IMR-90 (cell line): Measurements from ENCODE around the gene CCR3. TPM values are rescaled to one million over a fixed set of nuclear protein-coding genes. Genes with fewer than 3 reads are reported as not detected.

Experiments used
- ATAC-seq: fragments of 200-7000 bp; cut with Tn5 transposase; 2 replicates; pipeline ENCODE4 v1.9.1; 2020; ENCODE audit warnings: low read depth, mild to moderate bottlenecking, moderate library complexity
- BruUV-seq: library from RNA; stranded (reverse); fragments of 400-500 nt; replicated peaks from 2 replicates; lab custom pipeline; 2021; lab: Mats Ljungman, UMichigan
- CTCF ChIA-PET: fragments of 300-600 bp; formaldehyde crosslinking; extraction: SDS; loops from one replicate; lab custom pipeline; 2021; ENCODE audit warnings: antibody characterized with exemption; lab: Yijun Ruan, JAX
- POLR2A ChIA-PET: fragments of 300-600 bp; sonication (Branson Sonifier 250); formaldehyde crosslinking; loops from one replicate; lab custom pipeline; 2022; ENCODE audit warnings: antibody characterized with exemption; ENCODE audit not compliant: unreplicated experiment; lab: Charles Lee
- DNase-seq: peaks from one replicate; pipeline ENCODE4 v3.0.0; 2013
- H2AFZ ChIP-seq: replicated peaks from 2 replicates; pipeline ENCODE3; 2013; ENCODE audit warnings: low read length, mild to moderate bottlenecking; ENCODE audit not compliant: poor library complexity
- H2AK5ac ChIP-seq: 2 replicates; pipeline ENCODE4 v1.6.1; 2013; ENCODE audit warnings: low read depth, low read length, inconsistent platforms
- H2AK9ac ChIP-seq: replicated peaks from 2 replicates; pipeline ENCODE3; 2013; ENCODE audit warnings: mild to moderate bottlenecking, low read depth, low read length, moderate library complexity; ENCODE audit not compliant: poor library complexity
- H2BK120ac ChIP-seq: 2 replicates; pipeline ENCODE4 v1.6.1; 2013; ENCODE audit warnings: low read depth, low read length, inconsistent platforms
- H2BK15ac ChIP-seq: 3 replicates; pipeline ENCODE4 v1.6.1; 2013; ENCODE audit warnings: low read depth, low read length, inconsistent platforms
- H2BK20ac ChIP-seq: 2 replicates; pipeline ENCODE4 v1.6.1; 2013; ENCODE audit warnings: low read depth, mild to moderate bottlenecking, inconsistent platforms, low read length, moderate library complexity
- H2BK5ac ChIP-seq: 2 replicates; pipeline ENCODE4 v1.6.1; 2013; ENCODE audit warnings: mild to moderate bottlenecking, low read depth, low read length, inconsistent platforms; ENCODE audit not compliant: poor library complexity, severe bottlenecking
- H3K14ac ChIP-seq: replicated peaks from 2 replicates; pipeline ENCODE4 v1.6.1; 2013; ENCODE audit warnings: low read depth, low read length, inconsistent platforms
- H3K18ac ChIP-seq: 2 replicates; pipeline ENCODE4 v1.6.1; 2013; ENCODE audit warnings: low read depth, low read length, control low read depth
- H3K23ac ChIP-seq: 2 replicates; pipeline ENCODE4 v1.6.1; 2013; ENCODE audit warnings: low read depth, low read length, inconsistent platforms
- H3K27ac ChIP-seq: 2 replicates; pipeline ENCODE4 v1.5.1; 2013; ENCODE audit warnings: mild to moderate bottlenecking, control low read depth, low read length; ENCODE audit not compliant: insufficient read depth
- H3K27me3 ChIP-seq: 2 replicates; pipeline ENCODE4 v1.6.1; 2013; ENCODE audit warnings: low read length; ENCODE audit not compliant: control insufficient read depth, insufficient read depth
- H3K36me3 ChIP-seq: 2 replicates; pipeline ENCODE4 v1.6.1; 2013; ENCODE audit warnings: low read length, mixed read lengths; ENCODE audit not compliant: control insufficient read depth, insufficient read depth
- H3K4ac ChIP-seq: 2 replicates; pipeline ENCODE4 v1.6.1; 2013; ENCODE audit warnings: low read depth, low read length, inconsistent platforms
- H3K4me1 ChIP-seq: 2 replicates; pipeline ENCODE4 v1.6.1; 2013; ENCODE audit warnings: low read length, mixed read lengths; ENCODE audit not compliant: control insufficient read depth, insufficient read depth
- H3K4me2 ChIP-seq: 2 replicates; pipeline ENCODE4 v1.6.1; 2013; ENCODE audit warnings: low read depth, mild to moderate bottlenecking, control low read depth, low read length, moderate library complexity
- H3K4me3 ChIP-seq: 2 replicates; pipeline ENCODE4 v1.5.1; 2013; ENCODE audit warnings: low read depth, mild to moderate bottlenecking, control low read depth, low read length, moderate library complexity; ENCODE audit not compliant: insufficient read depth
- H3K56ac ChIP-seq: 2 replicates; pipeline ENCODE4 v1.6.1; 2013; ENCODE audit warnings: low read length, inconsistent platforms; ENCODE audit not compliant: insufficient read depth; ENCODE audit errors: extremely low read depth
- H3K79me1 ChIP-seq, 2 experiments: 2 replicates each; pipeline ENCODE4 v1.6.1; 2013; ENCODE audit warnings: low read length in 2 of 2, inconsistent platforms in 1 of 2, low read depth in 1 of 2
- H3K9ac ChIP-seq: 2 replicates; pipeline ENCODE4 v1.6.1; 2013; ENCODE audit warnings: low read depth, low read length, control low read depth
- H3K9me1 ChIP-seq: 2 replicates; pipeline ENCODE4 v1.6.1; 2013; ENCODE audit warnings: low read length, inconsistent platforms; ENCODE audit not compliant: insufficient read depth
- H3K9me3 ChIP-seq: 2 replicates; pipeline ENCODE4 v1.6.1; 2013; ENCODE audit warnings: low read length; ENCODE audit not compliant: control insufficient read depth, insufficient read depth
- H4K20me1 ChIP-seq: 2 replicates; pipeline ENCODE4 v1.6.1; 2013; ENCODE audit warnings: low read length, inconsistent platforms; ENCODE audit not compliant: insufficient read depth
- H4K5ac ChIP-seq: 2 replicates; pipeline ENCODE4 v1.6.1; 2013; ENCODE audit warnings: mild to moderate bottlenecking, low read depth, low read length, control low read depth
- H4K8ac ChIP-seq, 2 experiments: 2 replicates each; pipeline ENCODE4 v1.6.1; 2013; ENCODE audit warnings: low read depth in 2 of 2, low read length in 2 of 2, control low read depth in 1 of 2, inconsistent platforms in 1 of 2
- H4K91ac ChIP-seq: 2 replicates; pipeline ENCODE4 v1.6.1; 2013; ENCODE audit warnings: low read depth, low read length, inconsistent platforms; ENCODE audit not compliant: insufficient read depth
- BHLHE40 ChIP-seq: fragments of 150-350 bp; IDR thresholded peaks from 2 replicates; pipeline ENCODE4 v1.6.1; 2016; ENCODE audit warnings: mild to moderate bottlenecking, low read depth, low read length
- CEBPB ChIP-seq: IDR thresholded peaks from 2 replicates; pipeline ENCODE4 v1.6.1; 2012; ENCODE audit warnings: low read depth, low read length, improper control_type of control experiment
- CHD1 ChIP-seq: IDR thresholded peaks from 2 replicates; pipeline ENCODE4 v1.6.1; 2012; ENCODE audit warnings: low read depth, low read length, improper control_type of control experiment
- FOS ChIP-seq: fragments of 150-350 bp; IDR thresholded peaks from 2 replicates; pipeline ENCODE4 v1.6.1; 2016; ENCODE audit warnings: low read depth, low read length
- MAFK ChIP-seq: IDR thresholded peaks from 2 replicates; pipeline ENCODE4 v1.6.1; 2012; ENCODE audit warnings: low read depth, low read length, improper control_type of control experiment
- MAZ ChIP-seq: IDR thresholded peaks from 2 replicates; pipeline ENCODE4 v1.6.1; 2012; ENCODE audit warnings: low read depth, mild to moderate bottlenecking, low read length, improper control_type of control experiment, moderate library complexity, borderline replicate concordance
- MXI1 ChIP-seq: IDR thresholded peaks from 2 replicates; pipeline ENCODE4 v1.6.1; 2012; ENCODE audit warnings: low read depth, mild to moderate bottlenecking, low read length, moderate library complexity, borderline replicate concordance
- NFE2L2 ChIP-seq: fragments of 150-350 bp; IDR thresholded peaks from 2 replicates; pipeline ENCODE4 v1.6.1; 2016; ENCODE audit warnings: low read depth, mild to moderate bottlenecking, low read length
- POLR2A ChIP-seq: IDR thresholded peaks from 2 replicates; pipeline ENCODE4 v1.6.1; 2012; ENCODE audit warnings: mild to moderate bottlenecking, low read depth, low read length
- RAD21 ChIP-seq: IDR thresholded peaks from 2 replicates; pipeline ENCODE4 v1.6.1; 2012; ENCODE audit warnings: low read length, improper control_type of control experiment
- RCOR1 ChIP-seq: IDR thresholded peaks from 2 replicates; pipeline ENCODE4 v1.6.1; 2012; ENCODE audit warnings: mild to moderate bottlenecking, low read length, improper control_type of control experiment; ENCODE audit not compliant: insufficient replicate concordance
- RFX5 ChIP-seq: IDR thresholded peaks from 2 replicates; pipeline ENCODE4 v1.8.0; 2012; ENCODE audit warnings: low read depth, mild to moderate bottlenecking, low read length, moderate library complexity
- WGBS, 2 experiments: methylation state at CpG; one replicate each; pipeline versions ENCODE4 v1.1.5 to v1.1.7; 2013; ENCODE audit warnings: missing lambda C conversion rate in 2 of 2; ENCODE audit not compliant: insufficient read length in 1 of 2; ENCODE audit errors: extremely low coverage in 2 of 2; 5-methylcytosine and 5-hydroxymethylcytosine counted together
- dilution Hi-C: fragments of 300-500 bp; cut with HindIII; formaldehyde crosslinking; loops from one replicate; pipeline ENCODE4 v1.14.3; 2018; ENCODE audit warnings: low sequenced_read_pairs; ENCODE audit not compliant: unreplicated experiment
- in situ Hi-C: fragments of 300-500 bp; cut with MboI; formaldehyde crosslinking; loops from 3 replicates; pipeline ENCODE4 v1.14.3; 2019; ENCODE audit warnings: low sequenced_read_pairs, inconsistent platforms, mixed read lengths
- intact Hi-C: fragments of 100-400 bp; cut with micrococcal nuclease; formaldehyde crosslinking; loops from 2 replicates; pipeline ENCODE4 v1.10.0; 2022
- polyA plus RNA-seq, 3 experiments: library from polyadenylated mRNA; depleted of rRNA; stranded (reverse); fragments of >200 nt; gene quantifications; 2 replicates each; pipeline ENCODE4 v1.2.3, GENCODE V29; 2012; ENCODE audit warnings: low replicate concordance in 1 of 3
- total RNA-seq: library from RNA; depleted of rRNA; stranded (reverse); fragments of >200 nt; gene quantifications from 2 replicates; pipeline ENCODE4 v1.2.3, GENCODE V29; 2012
- TF ChIP-seq, protein P1 (sequence below): fragments of 150-350 bp; IDR thresholded peaks from 2 replicates; pipeline ENCODE4 v1.6.1; 2016; ENCODE audit warnings: low read depth, mild to moderate bottlenecking, low read length, moderate library complexity, borderline replicate concordance
- TF ChIP-seq, protein P2 (sequence below): conservative IDR thresholded peaks from 2 replicates; pipeline ENCODE4 v1.5.1; 2012; ENCODE audit warnings: mild to moderate bottlenecking, low read depth, low read length, improper control_type of control experiment
- TF ChIP-seq, protein P3 (sequence below): fragments of 150-350 bp; IDR thresholded peaks from 2 replicates; pipeline ENCODE4 v1.6.1; 2017; ENCODE audit warnings: mild to moderate bottlenecking, antibody characterized with exemption, low read length, low read depth

The CCR3 gene
- total and polyA plus RNA-seq, 2 of the 4 experiments (the other 2 are of a cell fraction) = not detected

DNA sequence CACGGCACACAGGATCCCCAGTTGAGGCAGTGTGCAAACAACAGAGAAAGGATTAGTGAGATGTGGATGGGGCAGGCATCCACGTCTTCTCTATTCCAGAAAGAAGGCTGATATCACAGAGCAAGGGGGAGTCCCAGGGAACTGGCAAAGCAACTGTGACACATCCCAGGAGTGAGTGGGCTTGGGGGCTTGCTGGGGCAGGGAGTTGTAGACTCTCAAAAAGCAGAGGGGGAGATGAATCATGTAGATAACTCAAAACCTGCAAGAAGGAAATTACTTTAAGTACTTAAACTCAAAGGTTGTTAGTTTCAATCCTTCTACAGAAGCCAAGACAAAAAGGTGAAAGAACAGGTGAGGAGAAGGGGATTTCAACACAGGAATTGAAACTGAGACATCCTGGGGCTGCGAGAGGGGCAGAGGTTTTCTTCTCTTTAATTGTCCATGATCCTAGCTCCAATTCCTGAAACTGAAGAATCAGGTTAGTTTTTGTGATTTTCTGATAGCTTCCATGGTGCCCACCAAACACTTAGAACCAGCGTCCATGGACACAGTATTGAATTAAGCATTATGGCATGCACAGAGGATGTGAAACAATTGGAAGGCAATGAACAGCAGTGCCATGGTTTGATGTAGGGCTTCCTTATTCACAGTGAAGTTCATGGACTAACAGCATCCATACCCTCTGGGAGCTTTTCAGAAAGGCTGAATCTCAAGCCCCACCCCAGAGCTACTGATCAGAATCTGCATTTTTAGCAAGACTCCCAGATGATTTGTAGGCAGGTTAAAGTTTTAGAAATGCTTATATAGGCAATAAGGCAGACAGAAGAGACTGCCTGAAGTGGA is 52.0 kb downstream of the CCR3 start:
- H2BK15ac ChIP-seq = no peak overlapping the region
- intact Hi-C loops = no loop called here
- no peak for TF ChIP-seq MAZ
- TF ChIP-seq MAFK = no peak
- no peak for TF ChIP-seq CHD1
- TF ChIP-seq RCOR1 = no peak
- TF ChIP-seq FOS = no peak
- TF ChIP-seq POLR2A = no peak
- TF ChIP-seq BHLHE40 = no peak
- TF ChIP-seq CEBPB = no peak
- no peak for TF ChIP-seq RFX5
- TF ChIP-seq MXI1 = no peak
- TF ChIP-seq, protein P1, sequence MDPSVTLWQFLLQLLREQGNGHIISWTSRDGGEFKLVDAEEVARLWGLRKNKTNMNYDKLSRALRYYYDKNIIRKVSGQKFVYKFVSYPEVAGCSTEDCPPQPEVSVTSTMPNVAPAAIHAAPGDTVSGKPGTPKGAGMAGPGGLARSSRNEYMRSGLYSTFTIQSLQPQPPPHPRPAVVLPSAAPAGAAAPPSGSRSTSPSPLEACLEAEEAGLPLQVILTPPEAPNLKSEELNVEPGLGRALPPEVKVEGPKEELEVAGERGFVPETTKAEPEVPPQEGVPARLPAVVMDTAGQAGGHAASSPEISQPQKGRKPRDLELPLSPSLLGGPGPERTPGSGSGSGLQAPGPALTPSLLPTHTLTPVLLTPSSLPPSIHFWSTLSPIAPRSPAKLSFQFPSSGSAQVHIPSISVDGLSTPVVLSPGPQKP = no peak
- TF ChIP-seq, protein P2, sequence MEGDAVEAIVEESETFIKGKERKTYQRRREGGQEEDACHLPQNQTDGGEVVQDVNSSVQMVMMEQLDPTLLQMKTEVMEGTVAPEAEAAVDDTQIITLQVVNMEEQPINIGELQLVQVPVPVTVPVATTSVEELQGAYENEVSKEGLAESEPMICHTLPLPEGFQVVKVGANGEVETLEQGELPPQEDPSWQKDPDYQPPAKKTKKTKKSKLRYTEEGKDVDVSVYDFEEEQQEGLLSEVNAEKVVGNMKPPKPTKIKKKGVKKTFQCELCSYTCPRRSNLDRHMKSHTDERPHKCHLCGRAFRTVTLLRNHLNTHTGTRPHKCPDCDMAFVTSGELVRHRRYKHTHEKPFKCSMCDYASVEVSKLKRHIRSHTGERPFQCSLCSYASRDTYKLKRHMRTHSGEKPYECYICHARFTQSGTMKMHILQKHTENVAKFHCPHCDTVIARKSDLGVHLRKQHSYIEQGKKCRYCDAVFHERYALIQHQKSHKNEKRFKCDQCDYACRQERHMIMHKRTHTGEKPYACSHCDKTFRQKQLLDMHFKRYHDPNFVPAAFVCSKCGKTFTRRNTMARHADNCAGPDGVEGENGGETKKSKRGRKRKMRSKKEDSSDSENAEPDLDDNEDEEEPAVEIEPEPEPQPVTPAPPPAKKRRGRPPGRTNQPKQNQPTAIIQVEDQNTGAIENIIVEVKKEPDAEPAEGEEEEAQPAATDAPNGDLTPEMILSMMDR = no peak
- TF ChIP-seq NFE2L2 = no peak
- TF ChIP-seq, protein P3, sequence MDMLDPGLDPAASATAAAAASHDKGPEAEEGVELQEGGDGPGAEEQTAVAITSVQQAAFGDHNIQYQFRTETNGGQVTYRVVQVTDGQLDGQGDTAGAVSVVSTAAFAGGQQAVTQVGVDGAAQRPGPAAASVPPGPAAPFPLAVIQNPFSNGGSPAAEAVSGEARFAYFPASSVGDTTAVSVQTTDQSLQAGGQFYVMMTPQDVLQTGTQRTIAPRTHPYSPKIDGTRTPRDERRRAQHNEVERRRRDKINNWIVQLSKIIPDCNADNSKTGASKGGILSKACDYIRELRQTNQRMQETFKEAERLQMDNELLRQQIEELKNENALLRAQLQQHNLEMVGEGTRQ = no peak
- TF ChIP-seq RAD21 = no peak

More for the DNA sequence above, 52.0 kb downstream of the CCR3 start:
- Histone ChIP-seq H2AFZ (no peak overlapping the region), H3K9me1 (no peaks in the 10 kb centered on the region), H3K4ac (no peak overlapping the region), H4K5ac (no peak overlapping the region), H2BK120ac (no peak overlapping the region), H2BK5ac (no peak overlapping the region), H4K20me1 (no peaks in the 10 kb centered on the region), H4K8ac (no peak overlapping the region), H3K27me3 (peaks cover 29% of the 10 kb centered on the region), H3K18ac (no peak overlapping the region), H3K23ac (no peak overlapping the region), H3K4me3 (no peak overlapping the region), H3K9ac (no peak overlapping the region), H2BK20ac (no peak overlapping the region), H3K14ac (no peak overlapping the region), H3K4me1 (no peaks in the 10 kb centered on the region), H3K27ac (no peak overlapping the region), H4K91ac (no peak overlapping the region), H3K4me2 (no peak overlapping the region), H2AK5ac (no peak overlapping the region), H3K9me3 (no peaks in the 10 kb centered on the region), H2AK9ac (no peak overlapping the region), H3K79me1 (no peaks in the 10 kb centered on the region), H3K36me3 (no peaks in the 10 kb centered on the region), H3K56ac (no peak overlapping the region)
- CTCF ChIA-PET = interaction anchor here (0.5 to 1.0 kb wide), 4 partner anchors 8 to 1396 kb away, joined by 3 to 4 read pairs (median 3); partner anchors contain the start of gene CCR3
- in situ Hi-C loops = no loop called here
- ATAC-seq (no peak), DNase-seq (no peak)
- dilution Hi-C loops = no loop called here
- POLR2A ChIA-PET = no interaction called here
- no TSS peak for BruUV-seq
- whole genome bisulfite sequencing, 2 experiments = 60% methylated on average over 1 of the region's 4 CpGs; no CpG with 5 or more reads in 1 of the 2 experiments
